SK-N-SH (cell line): ENCODE data around the gene ANKRD36C.
"Not testable (repeated sequence)": the region's sequence is repeated elsewhere in the genome, so short reads cannot be mapped to it uniquely, and the experiment has no call there.

Experiments used
- CTCF ChIP-seq: fragments of 200-600 bp; sonication (generic); IDR thresholded peaks from 2 replicates; pipeline ENCODE4 v1.6.1; 2017; ENCODE audit warnings: antibody characterized with exemption, mild to moderate bottlenecking, moderate library complexity
- ELF1 ChIP-seq: IDR thresholded peaks from 2 replicates; pipeline ENCODE4 v1.4.0; 2012
- EZH2phosphoT487 ChIP-seq: fragments of 200-600 bp; sonication (generic); IDR thresholded peaks from 2 replicates; pipeline ENCODE4 v1.6.1; 2017; ENCODE audit warnings: low read depth, mixed run types, mild to moderate bottlenecking, antibody characterized with exemption, moderate library complexity, borderline replicate concordance
- GABPA ChIP-seq: IDR thresholded peaks from 2 replicates; pipeline ENCODE4 v1.4.0; 2012; ENCODE audit warnings: low read depth, mild to moderate bottlenecking
- IRF3 ChIP-seq: fragments of 150-350 bp; IDR thresholded peaks from 2 replicates; pipeline ENCODE4 v1.6.1; 2016; ENCODE audit warnings: mild to moderate bottlenecking, low read depth, low read length
- MXI1 ChIP-seq: IDR thresholded peaks from 2 replicates; pipeline ENCODE4 v1.6.1; 2012; ENCODE audit warnings: mild to moderate bottlenecking, low read depth, low read length, improper control_type of control experiment
- NFIC ChIP-seq: IDR thresholded peaks from 2 replicates; pipeline ENCODE4 v1.4.0; 2012; ENCODE audit warnings: borderline replicate concordance
- POLR2AphosphoS5 ChIP-seq: IDR thresholded peaks from 2 replicates; pipeline ENCODE4 v1.6.1; 2012; ENCODE audit warnings: low read depth, low read length
- RAD21 ChIP-seq: IDR thresholded peaks from 2 replicates; pipeline ENCODE4 v1.6.1; 2012; ENCODE audit warnings: mild to moderate bottlenecking, low read length
- SMC3 ChIP-seq: IDR thresholded peaks from 2 replicates; pipeline ENCODE4 v1.6.1; 2012; ENCODE audit warnings: low read depth, low read length, improper control_type of control experiment
- USF1 ChIP-seq: IDR thresholded peaks from 2 replicates; pipeline ENCODE4 v1.4.0; 2012; ENCODE audit warnings: low read depth, borderline replicate concordance
- USF2 ChIP-seq: fragments of 150-350 bp; IDR thresholded peaks from 2 replicates; pipeline ENCODE4 v1.6.1; 2017; ENCODE audit warnings: antibody characterized with exemption, low read length, low read depth, borderline replicate concordance

GRCh38 chr2:95930740-95931139, 60.9 kb downstream of the ANKRD36C start:
- TF ChIP-seq CTCF, USF1, NFIC, RAD21, MXI1, EZH2phosphoT487, IRF3, SMC3, POLR2AphosphoS5, ELF1, GABPA, USF2: not testable (repeated sequence)
